Measurements from ENCODE around the gene VAV2.

VAV2 gene

DNA sequence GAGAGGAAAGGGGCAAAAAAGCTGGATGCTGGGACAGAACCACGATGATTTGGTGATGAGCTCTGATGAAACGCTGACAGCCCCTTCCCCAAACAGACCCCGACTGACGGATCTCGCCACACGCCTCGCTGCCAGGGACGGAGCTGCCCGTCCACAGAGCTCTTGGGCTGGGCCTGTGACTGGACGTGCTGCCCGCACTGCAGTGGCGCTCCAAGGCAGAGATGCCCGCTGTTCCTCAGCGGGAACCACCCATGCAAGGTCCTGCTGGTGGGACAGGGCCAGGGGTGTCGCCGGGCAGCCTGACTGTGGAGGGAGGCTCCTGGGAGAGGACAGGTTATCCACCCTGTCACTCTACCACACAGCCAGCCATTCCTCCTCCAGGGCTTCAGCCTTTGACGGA is 187.9 kb downstream of the VAV2 start:
- TF ChIP-seq, protein P1, sequence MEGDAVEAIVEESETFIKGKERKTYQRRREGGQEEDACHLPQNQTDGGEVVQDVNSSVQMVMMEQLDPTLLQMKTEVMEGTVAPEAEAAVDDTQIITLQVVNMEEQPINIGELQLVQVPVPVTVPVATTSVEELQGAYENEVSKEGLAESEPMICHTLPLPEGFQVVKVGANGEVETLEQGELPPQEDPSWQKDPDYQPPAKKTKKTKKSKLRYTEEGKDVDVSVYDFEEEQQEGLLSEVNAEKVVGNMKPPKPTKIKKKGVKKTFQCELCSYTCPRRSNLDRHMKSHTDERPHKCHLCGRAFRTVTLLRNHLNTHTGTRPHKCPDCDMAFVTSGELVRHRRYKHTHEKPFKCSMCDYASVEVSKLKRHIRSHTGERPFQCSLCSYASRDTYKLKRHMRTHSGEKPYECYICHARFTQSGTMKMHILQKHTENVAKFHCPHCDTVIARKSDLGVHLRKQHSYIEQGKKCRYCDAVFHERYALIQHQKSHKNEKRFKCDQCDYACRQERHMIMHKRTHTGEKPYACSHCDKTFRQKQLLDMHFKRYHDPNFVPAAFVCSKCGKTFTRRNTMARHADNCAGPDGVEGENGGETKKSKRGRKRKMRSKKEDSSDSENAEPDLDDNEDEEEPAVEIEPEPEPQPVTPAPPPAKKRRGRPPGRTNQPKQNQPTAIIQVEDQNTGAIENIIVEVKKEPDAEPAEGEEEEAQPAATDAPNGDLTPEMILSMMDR (IDR thresholded peaks at IDR 0.05; ENCODE audit: low read depth, low read length, missing control alignments) = no peak
- DNase-seq (ENCODE audit: low read depth) = no peak
- no peak overlapping the region for H3K4me3 ChIP-seq (ENCODE audit: low read depth, low read length)

DNA sequence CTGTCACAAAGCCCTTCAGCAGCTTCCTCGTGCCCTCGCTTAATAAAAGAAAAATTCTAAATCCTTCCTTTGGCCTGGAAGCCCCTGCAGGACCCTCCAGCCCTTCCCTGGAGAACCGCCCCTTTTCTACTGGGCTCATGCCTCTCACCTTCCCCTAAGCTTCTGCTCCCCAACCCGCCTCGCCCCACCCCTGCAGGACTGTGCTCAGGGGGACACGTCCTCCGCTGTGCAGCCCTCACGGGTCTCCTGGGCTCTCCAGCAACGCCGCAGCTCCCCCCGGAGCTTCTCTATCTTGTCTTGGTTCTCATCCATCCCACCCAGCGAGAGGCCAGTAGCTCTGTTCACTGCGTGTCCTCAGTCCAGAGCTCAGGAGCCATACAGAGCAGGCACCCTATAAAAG is 188.4 kb downstream of the VAV2 start:
- no peak overlapping the region for H3K4me3 ChIP-seq (ENCODE audit: low read depth, low read length)
- TF ChIP-seq, protein P1 (IDR thresholded peaks at IDR 0.05; ENCODE audit: low read depth, low read length, missing control alignments) = no peak
- DNase-seq (ENCODE audit: low read depth) = no peak

DNA sequence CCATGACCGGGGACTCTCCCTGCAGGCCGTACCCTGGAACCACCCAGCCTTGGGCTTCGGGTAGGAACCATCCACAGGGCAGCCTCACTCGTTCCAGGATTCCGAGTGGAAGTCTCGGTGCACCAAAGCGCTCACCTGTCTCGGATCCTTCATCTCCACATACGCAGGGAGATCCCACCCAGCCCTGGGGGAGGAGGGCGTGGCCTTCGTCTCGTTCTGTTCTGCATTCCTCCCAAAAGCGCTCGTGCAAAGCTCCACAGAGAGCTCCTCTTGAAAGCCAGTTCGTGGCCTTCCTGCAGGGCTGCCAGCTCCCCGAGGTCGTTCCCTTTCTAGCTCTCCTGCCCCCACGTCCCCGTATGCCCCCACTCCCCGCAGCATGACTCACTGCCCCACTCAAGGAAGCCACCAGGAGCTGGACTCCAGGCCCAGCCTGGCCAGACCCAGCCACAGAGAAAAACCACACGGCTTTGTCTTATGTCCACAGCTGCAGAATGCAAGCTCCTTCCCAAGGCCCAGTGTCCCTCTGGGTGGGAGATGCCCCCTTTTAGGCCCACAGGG is 189.0 kb downstream of the VAV2 start:
- H3K4me3 ChIP-seq (ENCODE audit: low read depth, low read length) = no peak overlapping the region
- TF ChIP-seq, protein P1 (IDR thresholded peaks at IDR 0.05; ENCODE audit: low read depth, low read length, missing control alignments) = no peak

DNA sequence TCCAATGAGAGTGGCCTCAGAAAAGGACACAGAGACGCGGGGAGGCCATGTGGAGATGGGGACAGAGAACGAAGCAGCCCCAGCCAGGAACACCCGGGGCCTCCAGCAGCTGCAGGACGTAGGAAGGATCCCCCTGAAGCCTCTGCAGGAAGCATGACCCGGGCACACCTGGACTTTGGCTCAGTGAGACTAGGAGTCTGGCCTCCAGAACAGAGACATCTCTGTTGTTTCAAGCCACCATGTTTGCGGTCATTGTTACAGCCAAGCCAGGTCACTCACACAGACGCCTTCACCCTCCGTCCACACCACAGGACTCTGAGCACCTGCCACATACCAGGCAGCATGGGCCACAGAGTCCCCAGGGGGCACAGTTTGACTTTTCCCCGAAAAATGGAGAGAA is 190.4 kb downstream of the VAV2 start:
- DNase-seq (ENCODE audit: low read depth) = no peak
- no peak overlapping the region for H3K4me3 ChIP-seq (ENCODE audit: low read depth, low read length)
- TF ChIP-seq, protein P1 (IDR thresholded peaks at IDR 0.05; ENCODE audit: low read depth, low read length, missing control alignments) = no peak

More for the DNA sequence above, 189.0 kb downstream of the VAV2 start:
- no peak for DNase-seq (ENCODE audit: low read depth)

DNA sequence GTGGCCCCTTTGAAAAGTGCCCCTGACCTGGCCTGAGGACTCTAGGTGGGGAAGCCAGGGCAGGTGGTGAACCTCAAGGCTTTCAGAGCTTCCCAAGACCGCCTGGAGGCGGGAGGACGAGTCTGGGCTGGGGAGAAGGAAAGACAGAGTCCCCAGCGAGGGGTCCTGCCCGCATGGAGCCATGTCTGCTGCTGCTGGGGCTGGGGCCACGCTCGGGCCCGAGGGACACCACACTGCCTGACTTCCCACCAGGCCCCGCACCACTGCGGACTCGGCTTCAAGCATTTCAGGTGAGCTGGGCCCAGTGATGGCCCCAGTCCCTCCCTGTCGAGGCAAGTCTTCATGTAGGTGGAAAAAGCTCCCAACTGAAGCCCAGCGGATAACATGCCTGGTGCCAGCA is 191.9 kb downstream of the VAV2 start:
- H3K4me3 ChIP-seq (ENCODE audit: low read depth, low read length) = no peak overlapping the region
- no peak for DNase-seq (ENCODE audit: low read depth)
- TF ChIP-seq, protein P1 (IDR thresholded peaks at IDR 0.05; ENCODE audit: low read depth, low read length, missing control alignments) = no peak

DNA sequence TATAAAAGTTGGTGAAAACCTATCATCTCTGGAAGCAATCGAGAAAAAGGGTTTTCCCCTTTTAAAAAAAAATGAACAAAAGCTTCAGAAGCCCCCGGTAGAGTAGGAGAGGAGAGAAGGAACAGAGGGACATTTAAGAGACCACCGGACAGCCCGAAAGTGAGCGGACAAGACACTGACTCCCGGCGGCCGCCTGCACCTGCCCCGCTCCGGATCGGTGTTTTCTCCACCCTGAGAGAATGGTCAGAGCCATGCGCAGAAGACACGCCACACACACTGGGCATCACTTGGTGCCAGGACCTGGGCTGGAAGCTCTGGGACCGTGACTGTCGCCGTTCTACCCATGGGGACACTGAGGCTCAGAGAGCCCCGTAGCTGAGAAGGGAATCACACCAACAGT is 192.4 kb downstream of the VAV2 start:
- TF ChIP-seq, protein P1 (IDR thresholded peaks at IDR 0.05; ENCODE audit: low read depth, low read length, missing control alignments) = no peak
- H3K4me3 ChIP-seq (ENCODE audit: low read depth, low read length) = no peak overlapping the region
- no peak for DNase-seq (ENCODE audit: low read depth)

DNA sequence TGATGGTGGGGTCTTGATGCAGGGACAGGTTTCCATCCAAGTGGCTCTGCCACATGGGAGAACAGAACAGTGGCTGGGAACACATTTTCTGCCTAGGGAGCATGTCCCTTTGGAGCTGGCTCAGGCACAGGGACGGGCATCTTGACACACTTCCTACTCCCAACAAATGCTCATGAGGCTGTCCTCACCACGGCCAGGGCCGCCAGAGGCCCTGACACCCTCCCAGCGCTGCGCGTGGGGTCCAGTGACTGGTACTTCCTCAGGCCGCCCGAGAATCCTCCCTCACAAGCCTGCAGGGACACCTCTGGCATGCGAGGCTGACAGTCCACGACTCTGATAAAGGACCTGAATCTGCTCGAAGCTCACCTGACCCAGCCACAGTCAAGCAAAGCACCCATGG is 193.0 kb downstream of the VAV2 start:
- H3K4me3 ChIP-seq (ENCODE audit: low read depth, low read length) = no peak overlapping the region
- no peak for DNase-seq (ENCODE audit: low read depth)
- TF ChIP-seq, protein P1 (IDR thresholded peaks at IDR 0.05; ENCODE audit: low read depth, low read length, missing control alignments) = no peak
